Measurements from ENCODE around the gene C16orf92. TPM values are rescaled to one million over a fixed set of nuclear protein-coding genes. Genes with fewer than 3 reads are reported as not detected.

The C16orf92 gene
- not detected for total RNA-seq (2021; ENCODE audit: unreplicated experiment)
- not detected in 2 replicates for polyA plus RNA-seq (2012)
- not detected for Bru-seq, nascent RNA
- percentile 20 among the genes with signal in this experiment for BruChase-seq, experiment 1, labeled RNA remaining after a 6-hour chase
- BruChase-seq, experiment 2, labeled RNA remaining after a 2-hour chase = not detected
- long read RNA-seq = 0 reads

- Histone ChIP-seq H3K79me2 (ENCODE audit: insufficient read depth, low read length) (no peaks in the 10 kb centered on the region), H4K20me1 (ENCODE audit: insufficient read depth) (no peaks in the 10 kb centered on the region), H3K9me3 (ENCODE audit: control insufficient read depth in 1 of 2, insufficient read depth in 1 of 2, low read depth in 1 of 2, low read length in 2 of 2) (no peaks in the 10 kb centered on the region), H3K9ac (ENCODE audit: low read length) (no peak within 1 kb of the TSS), H3K27ac (ENCODE audit: low read depth, low read length) (no peak within 1 kb of the TSS), H3K27me3 (ENCODE audit: insufficient read depth, low read length) (no peaks in the 10 kb centered on the region), H3K4me1 (ENCODE audit: control insufficient read depth in 1 of 2, insufficient read depth in 2 of 2, low read length in 2 of 2) (peaks cover 0 to 18% of the 10 kb centered on the region in 2 experiments; a peak in 3 of 4 replicates), H3K4me2 (ENCODE audit: low read length) (peak within 1 kb of the TSS; percentile 85; the same call in 1 of the 2 replicates), H2AFZ (ENCODE audit: low read depth, low read length, poor library complexity, severe bottlenecking) (no peak within 1 kb of the TSS), H3K4me3 (replicated peaks in 1 of 2; ENCODE audit: low read depth in 1 of 2, low read length in 2 of 2) (no peak within 1 kb of the TSS), H3K36me3 (ENCODE audit: control insufficient read depth in 1 of 2, insufficient read depth in 2 of 2, low read length in 2 of 2) (no peaks in the 10 kb centered on the region), H3K9me2 (ENCODE audit: insufficient read depth) (no peaks in the 10 kb centered on the region)
- no peak for DNase-seq (ENCODE audit: low read depth, low spot score)
- no peak for ATAC-seq
- RAD21 ChIA-PET (ENCODE audit: low non-redundant PET in 1 of 2, low total read pairs in 2 of 2, uncharacterized antibody in 2 of 2, unreplicated experiment in 2 of 2) = no interaction called here
- CTCF ChIA-PET = no interaction called here
- BruUV-seq (replicated peaks) = no TSS peak
- intact Hi-C loops (cut with micrococcal nuclease) = loop anchor here (10.0 kb wide), 1 partner anchor 908 kb away; no protein-coding TSS in a partner anchor
- POLR2A ChIA-PET = no interaction called here
- TF ChIP-seq, protein P1, sequence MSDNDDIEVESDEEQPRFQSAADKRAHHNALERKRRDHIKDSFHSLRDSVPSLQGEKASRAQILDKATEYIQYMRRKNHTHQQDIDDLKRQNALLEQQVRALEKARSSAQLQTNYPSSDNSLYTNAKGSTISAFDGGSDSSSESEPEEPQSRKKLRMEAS (IDR thresholded peaks at IDR 0.05) = no peak
- no peak for TF ChIP-seq POLR2AphosphoS5 (IDR thresholded peaks at IDR 0.05; ENCODE audit: low read depth, low read length)
- TF ChIP-seq, protein P2, sequence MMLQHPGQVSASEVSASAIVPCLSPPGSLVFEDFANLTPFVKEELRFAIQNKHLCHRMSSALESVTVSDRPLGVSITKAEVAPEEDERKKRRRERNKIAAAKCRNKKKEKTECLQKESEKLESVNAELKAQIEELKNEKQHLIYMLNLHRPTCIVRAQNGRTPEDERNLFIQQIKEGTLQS (IDR thresholded peaks at IDR 0.05) = no peak
- TF ChIP-seq YY1 (IDR thresholded peaks at IDR 0.05; ENCODE audit: extremely low read depth, insufficient replicate concordance, low read depth, low read length) = no peak
- TF ChIP-seq ZNF274 (IDR thresholded peaks at IDR 0.05; ENCODE audit: low read depth, low read length) = no peak
- no peak for TF ChIP-seq TCF7L2 (IDR thresholded peaks at IDR 0.05; ENCODE audit: borderline replicate concordance, extremely low read depth, insufficient read depth, insufficient read length)
- no peak for TF ChIP-seq EZH2 (IDR thresholded peaks at IDR 0.05)
- TF ChIP-seq RAD21 (IDR thresholded peaks at IDR 0.05; ENCODE audit: low read depth) = no peak
- no peak for TF ChIP-seq REST (IDR thresholded peaks at IDR 0.05; ENCODE audit: low read depth)
Measured at GRCh38 chr16:30022887-30023286, at the start of gene C16orf92. Gene C16orf92 (plus strand): TSS chr16:30023198. CDS start chr16:30023341, 143 bp downstream.
